Neural crest cell (in vitro differentiated cells): ENCODE data around the gene GRIN1. TPM values are rescaled to one million over a fixed set of nuclear protein-coding genes. Genes with fewer than 3 reads are reported as not detected.
"Not testable (repeated sequence)": the region's sequence is repeated elsewhere in the genome, so short reads cannot be mapped to it uniquely, and the experiment has no call there.

ENCODE experiments used
- DNase-seq: peaks from one replicate; pipeline ENCODE4 v3.0.0; 2021; ENCODE audit warnings: low read depth, mixed read lengths, low spot score
- H3K27ac Mint-ChIP-seq: one replicate; pipeline ENCODE4 v1.8.0; 2021; ENCODE audit warnings: mild to moderate bottlenecking, mixed read lengths; ENCODE audit not compliant: unreplicated experiment
- H3K27me3 Mint-ChIP-seq: 2 replicates; pipeline ENCODE4 v1.8.0; 2021; ENCODE audit warnings: low read depth, mild to moderate bottlenecking, mixed read lengths
- H3K36me3 Mint-ChIP-seq: 2 replicates; pipeline ENCODE4 v1.8.0; 2021; ENCODE audit warnings: low read depth, mild to moderate bottlenecking, mixed read lengths
- H3K4me1 Mint-ChIP-seq: 2 replicates; pipeline ENCODE4 v1.8.0; 2021; ENCODE audit warnings: mixed read lengths
- H3K4me3 Mint-ChIP-seq: one replicate; pipeline ENCODE4 v1.8.0; 2021; ENCODE audit warnings: mild to moderate bottlenecking, mixed read lengths
- H3K9me3 Mint-ChIP-seq: 2 replicates; pipeline ENCODE4 v1.8.0; 2021; ENCODE audit warnings: mixed read lengths
- CTCF ChIP-seq: fragments of 200-600 bp; sonication (generic); conservative IDR thresholded peaks from 2 replicates; pipeline ENCODE4 v1.5.0; 2021; ENCODE audit warnings: antibody characterized with exemption, mild to moderate bottlenecking
- total RNA-seq: library from RNA; stranded (reverse); gene quantifications from 2 replicates; pipeline ENCODE4 v1.2.1, GENCODE V29; 2021

The GRIN1 gene
- total RNA-seq, 1 donor from 2014 or later, result 0.44 TPM

GRCh38 chr9:137130176-137130755, 8.7 kb upstream of the GRIN1 start:
- Mint-ChIP-seq H3K27me3 (peaks cover 35% of the 10 kb centered on the region), H3K4me3 (peak overlapping the region; percentile 88), H3K9me3 (no peaks in the 10 kb centered on the region), H3K27ac (no peak overlapping the region), H3K36me3 (no peaks in the 10 kb centered on the region), H3K4me1 (peaks cover 24% of the 10 kb centered on the region)
- no peak for DNase-seq
- no peak for TF ChIP-seq CTCF

- no peak overlapping the region for H3K4me3 Mint-ChIP-seq
- peaks cover 71% of the 10 kb centered on the region for H3K27me3 Mint-ChIP-seq
- TF ChIP-seq CTCF, result no peak
- no peaks in the 10 kb centered on the region for H3K4me1 Mint-ChIP-seq
- H3K36me3 Mint-ChIP-seq, result no peaks in the 10 kb centered on the region
- no peaks in the 10 kb centered on the region for H3K9me3 Mint-ChIP-seq
- no peak overlapping the region for H3K27ac Mint-ChIP-seq
- DNase-seq, result no peak
These were observed 4.8 kb upstream of the GRIN1 start for GRCh38 chr9:137134191-137134590.

GRCh38 chr9:137135154-137135553, 3.8 kb upstream of the GRIN1 start:
- DNase-seq, H3K4me1 Mint-ChIP-seq, H3K9me3 Mint-ChIP-seq, H3K27ac Mint-ChIP-seq, H3K4me3 Mint-ChIP-seq, H3K36me3 Mint-ChIP-seq: not testable (repeated sequence)
- H3K27me3 Mint-ChIP-seq, result peaks cover 80% of the 10 kb centered on the region

- Mint-ChIP-seq H3K27ac (no peak overlapping the region), H3K4me3 (no peak overlapping the region), H3K4me1 (no peaks in the 10 kb centered on the region), H3K9me3 (no peaks in the 10 kb centered on the region), H3K27me3 (peaks cover 87% of the 10 kb centered on the region), H3K36me3 (no peaks in the 10 kb centered on the region)
- TF ChIP-seq CTCF, result no peak
- no peak for DNase-seq
These were observed 2.6 kb upstream of the GRIN1 start for GRCh38 chr9:137136261-137136880.

- H3K27me3 Mint-ChIP-seq, result peaks cover 91% of the 10 kb centered on the region
- no peak for TF ChIP-seq CTCF
- DNase-seq, result no peak
These were observed 1.9 kb upstream of the GRIN1 start for GRCh38 chr9:137136881-137137607.

More at GRCh38 chr9:137136881-137137607, 1.9 kb upstream of the GRIN1 start:
- no peak overlapping the region for H3K4me3 Mint-ChIP-seq
- H3K36me3 Mint-ChIP-seq, result no peaks in the 10 kb centered on the region
- H3K27ac Mint-ChIP-seq, result no peak overlapping the region
- H3K9me3 Mint-ChIP-seq, result no peaks in the 10 kb centered on the region
- no peaks in the 10 kb centered on the region for H3K4me1 Mint-ChIP-seq
